K562 (cell line): ENCODE data around the gene NUP88. TPM values are rescaled to one million over a fixed set of nuclear protein-coding genes. Genes with fewer than 3 reads are reported as not detected.

Experiments used
- ELF4 ChIP-seq: fragments of 450-650 bp; formaldehyde crosslinking; IDR thresholded peaks from 2 replicates; pipeline ENCODE4 v1.4.0; 2022; ENCODE audit warnings: missing genetic modification characterization
- FOXK2 ChIP-seq, 2 experiments: fragments of 450-650 bp; IDR thresholded peaks in 1 of 2; conservative IDR thresholded peaks in 1 of 2; 2 replicates each; pipeline ENCODE4 v1.6.1; 2016; ENCODE audit warnings: low read depth in 2 of 2, mild to moderate bottlenecking in 1 of 2
- KLF13 ChIP-seq: fragments of 450-650 bp; IDR thresholded peaks from 2 replicates; pipeline ENCODE4 v1.6.1; 2016; ENCODE audit warnings: missing genetic modification characterization, low read depth, mild to moderate bottlenecking, missing compliant biosample characterization, moderate library complexity, borderline replicate concordance
- LCOR ChIP-seq: sonication (generic); formaldehyde crosslinking; IDR thresholded peaks from 2 replicates; pipeline ENCODE4 v1.8.0; 2022; ENCODE audit warnings: mild to moderate bottlenecking, missing genetic modification reagents
- MYC ChIP-seq, 2 experiments: fragments of 250-450 bp in 1 of 2; sonication (Bioruptor Pico) in 1 of 2; IDR thresholded peaks; 2 replicates each; pipeline versions ENCODE4 v1.5.1 to v1.6.1; 2012 to 2021; ENCODE audit warnings: low read depth in 2 of 2, borderline replicate concordance in 1 of 2, improper control_type of control experiment in 1 of 2, low read length in 1 of 2, mild to moderate bottlenecking in 1 of 2, moderate library complexity in 1 of 2
- POLR2A ChIP-seq: fragments of 450-650 bp; conservative IDR thresholded peaks from 2 replicates; pipeline ENCODE4 v1.6.1; 2016
- RBFOX2 ChIP-seq: fragments of 200-400 bp; formaldehyde crosslinking; IDR thresholded peaks from 2 replicates; pipeline ENCODE4 v1.6.1; 2017; ENCODE audit warnings: low read depth, mild to moderate bottlenecking, low read length, moderate library complexity
- RBM15 ChIP-seq: fragments of 200-400 bp; formaldehyde crosslinking; IDR thresholded peaks from 2 replicates; pipeline ENCODE4 v1.6.1; 2018; ENCODE audit warnings: mild to moderate bottlenecking, low read length, moderate library complexity; ENCODE audit not compliant: insufficient read depth
- polyA plus RNA-seq, 8 experiments: library from polyadenylated mRNA; depleted of rRNA in 4 of 8; stranded (reverse) in 5 of 8; unstranded in 3 of 8; fragments of >200 nt; fragmentation: Nextera tagmentation in 2 of 8; fragmentation: Illumina TruSeq in 1 of 8; extraction: Ambion mirVana in 2 of 8; extraction: Trizol in 1 of 8; gene quantifications; 2 replicates each; pipeline versions ENCODE4 v1.2.1 to v1.2.3, GENCODE V29; 2011 to 2014; ENCODE audit warnings: inconsistent platforms in 1 of 8, missing spikeins in 1 of 8
- total RNA-seq, 7 experiments: library from RNA; depleted of rRNA in 6 of 7; stranded (reverse); fragments of >200 nt in 6 of 7; fragmentation: Illumina TruSeq in 2 of 7; extraction: Trizol in 2 of 7; gene quantifications; 2 replicates each; pipeline versions ENCODE4 v1.2.1 to v1.2.3, GENCODE V29; 2011 to 2021; ENCODE audit warnings: low replicate concordance in 1 of 7
- TF ChIP-seq, protein P1 (sequence below): fragments of 450-650 bp; IDR thresholded peaks from 2 replicates; pipeline ENCODE4 v1.6.1; 2016; ENCODE audit warnings: mild to moderate bottlenecking, moderate library complexity
- TF ChIP-seq, protein P2 (sequence below), 2 experiments: fragments of 250-450 bp in 1 of 2; fragments of 450-650 bp in 1 of 2; sonication (Bioruptor Pico) in 1 of 2; IDR thresholded peaks; 2 replicates each; pipeline versions ENCODE4 v1.6.1 to v1.8.0; 2016 to 2021; ENCODE audit warnings: mild to moderate bottlenecking in 2 of 2, moderate library complexity in 2 of 2, missing compliant biosample characterization in 1 of 2, missing genetic modification characterization in 1 of 2

The NUP88 gene
- total and polyA plus RNA-seq, 9 of the 15 experiments (the other 6 are each of a cell fraction or from before 2014, with no cell fraction given) = 59.9 to 160 (median 119) TPM

DNA sequence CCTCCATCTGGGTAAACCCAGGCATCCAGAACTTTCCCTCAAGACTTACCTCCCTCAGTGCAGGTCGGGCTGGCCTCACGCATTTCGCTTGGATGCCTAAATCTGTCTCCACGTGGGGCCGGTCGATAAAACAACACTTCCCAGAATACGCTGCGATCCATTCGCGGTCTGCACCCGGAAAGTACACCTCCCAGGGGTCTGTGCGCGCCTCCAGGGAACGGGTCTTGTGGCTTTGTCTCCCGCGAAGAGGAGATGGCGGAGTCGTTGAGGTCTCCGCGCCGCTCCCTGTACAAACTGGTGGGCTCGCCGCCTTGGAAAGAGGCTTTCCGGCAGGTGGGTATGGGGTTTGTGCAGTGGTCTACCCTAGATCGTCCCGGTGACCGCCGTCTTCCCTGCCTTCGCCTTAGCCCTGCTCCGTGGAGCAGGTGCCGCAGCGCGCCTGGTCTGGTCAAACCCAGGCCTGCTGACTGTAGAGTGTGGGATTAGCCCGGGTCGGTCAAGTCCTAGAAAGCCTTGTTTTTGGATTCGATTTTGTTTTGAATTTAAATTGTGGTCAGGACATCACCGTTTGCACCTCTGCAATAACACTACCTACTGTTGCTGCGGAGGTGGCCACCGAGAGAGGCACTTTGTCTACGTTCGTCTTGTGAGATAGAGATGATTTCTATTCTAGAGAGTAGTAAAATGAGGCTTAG is 644 bp upstream of the NUP88 start, which contains the start of gene RPAIN (continued):
- TF ChIP-seq, protein P1, sequence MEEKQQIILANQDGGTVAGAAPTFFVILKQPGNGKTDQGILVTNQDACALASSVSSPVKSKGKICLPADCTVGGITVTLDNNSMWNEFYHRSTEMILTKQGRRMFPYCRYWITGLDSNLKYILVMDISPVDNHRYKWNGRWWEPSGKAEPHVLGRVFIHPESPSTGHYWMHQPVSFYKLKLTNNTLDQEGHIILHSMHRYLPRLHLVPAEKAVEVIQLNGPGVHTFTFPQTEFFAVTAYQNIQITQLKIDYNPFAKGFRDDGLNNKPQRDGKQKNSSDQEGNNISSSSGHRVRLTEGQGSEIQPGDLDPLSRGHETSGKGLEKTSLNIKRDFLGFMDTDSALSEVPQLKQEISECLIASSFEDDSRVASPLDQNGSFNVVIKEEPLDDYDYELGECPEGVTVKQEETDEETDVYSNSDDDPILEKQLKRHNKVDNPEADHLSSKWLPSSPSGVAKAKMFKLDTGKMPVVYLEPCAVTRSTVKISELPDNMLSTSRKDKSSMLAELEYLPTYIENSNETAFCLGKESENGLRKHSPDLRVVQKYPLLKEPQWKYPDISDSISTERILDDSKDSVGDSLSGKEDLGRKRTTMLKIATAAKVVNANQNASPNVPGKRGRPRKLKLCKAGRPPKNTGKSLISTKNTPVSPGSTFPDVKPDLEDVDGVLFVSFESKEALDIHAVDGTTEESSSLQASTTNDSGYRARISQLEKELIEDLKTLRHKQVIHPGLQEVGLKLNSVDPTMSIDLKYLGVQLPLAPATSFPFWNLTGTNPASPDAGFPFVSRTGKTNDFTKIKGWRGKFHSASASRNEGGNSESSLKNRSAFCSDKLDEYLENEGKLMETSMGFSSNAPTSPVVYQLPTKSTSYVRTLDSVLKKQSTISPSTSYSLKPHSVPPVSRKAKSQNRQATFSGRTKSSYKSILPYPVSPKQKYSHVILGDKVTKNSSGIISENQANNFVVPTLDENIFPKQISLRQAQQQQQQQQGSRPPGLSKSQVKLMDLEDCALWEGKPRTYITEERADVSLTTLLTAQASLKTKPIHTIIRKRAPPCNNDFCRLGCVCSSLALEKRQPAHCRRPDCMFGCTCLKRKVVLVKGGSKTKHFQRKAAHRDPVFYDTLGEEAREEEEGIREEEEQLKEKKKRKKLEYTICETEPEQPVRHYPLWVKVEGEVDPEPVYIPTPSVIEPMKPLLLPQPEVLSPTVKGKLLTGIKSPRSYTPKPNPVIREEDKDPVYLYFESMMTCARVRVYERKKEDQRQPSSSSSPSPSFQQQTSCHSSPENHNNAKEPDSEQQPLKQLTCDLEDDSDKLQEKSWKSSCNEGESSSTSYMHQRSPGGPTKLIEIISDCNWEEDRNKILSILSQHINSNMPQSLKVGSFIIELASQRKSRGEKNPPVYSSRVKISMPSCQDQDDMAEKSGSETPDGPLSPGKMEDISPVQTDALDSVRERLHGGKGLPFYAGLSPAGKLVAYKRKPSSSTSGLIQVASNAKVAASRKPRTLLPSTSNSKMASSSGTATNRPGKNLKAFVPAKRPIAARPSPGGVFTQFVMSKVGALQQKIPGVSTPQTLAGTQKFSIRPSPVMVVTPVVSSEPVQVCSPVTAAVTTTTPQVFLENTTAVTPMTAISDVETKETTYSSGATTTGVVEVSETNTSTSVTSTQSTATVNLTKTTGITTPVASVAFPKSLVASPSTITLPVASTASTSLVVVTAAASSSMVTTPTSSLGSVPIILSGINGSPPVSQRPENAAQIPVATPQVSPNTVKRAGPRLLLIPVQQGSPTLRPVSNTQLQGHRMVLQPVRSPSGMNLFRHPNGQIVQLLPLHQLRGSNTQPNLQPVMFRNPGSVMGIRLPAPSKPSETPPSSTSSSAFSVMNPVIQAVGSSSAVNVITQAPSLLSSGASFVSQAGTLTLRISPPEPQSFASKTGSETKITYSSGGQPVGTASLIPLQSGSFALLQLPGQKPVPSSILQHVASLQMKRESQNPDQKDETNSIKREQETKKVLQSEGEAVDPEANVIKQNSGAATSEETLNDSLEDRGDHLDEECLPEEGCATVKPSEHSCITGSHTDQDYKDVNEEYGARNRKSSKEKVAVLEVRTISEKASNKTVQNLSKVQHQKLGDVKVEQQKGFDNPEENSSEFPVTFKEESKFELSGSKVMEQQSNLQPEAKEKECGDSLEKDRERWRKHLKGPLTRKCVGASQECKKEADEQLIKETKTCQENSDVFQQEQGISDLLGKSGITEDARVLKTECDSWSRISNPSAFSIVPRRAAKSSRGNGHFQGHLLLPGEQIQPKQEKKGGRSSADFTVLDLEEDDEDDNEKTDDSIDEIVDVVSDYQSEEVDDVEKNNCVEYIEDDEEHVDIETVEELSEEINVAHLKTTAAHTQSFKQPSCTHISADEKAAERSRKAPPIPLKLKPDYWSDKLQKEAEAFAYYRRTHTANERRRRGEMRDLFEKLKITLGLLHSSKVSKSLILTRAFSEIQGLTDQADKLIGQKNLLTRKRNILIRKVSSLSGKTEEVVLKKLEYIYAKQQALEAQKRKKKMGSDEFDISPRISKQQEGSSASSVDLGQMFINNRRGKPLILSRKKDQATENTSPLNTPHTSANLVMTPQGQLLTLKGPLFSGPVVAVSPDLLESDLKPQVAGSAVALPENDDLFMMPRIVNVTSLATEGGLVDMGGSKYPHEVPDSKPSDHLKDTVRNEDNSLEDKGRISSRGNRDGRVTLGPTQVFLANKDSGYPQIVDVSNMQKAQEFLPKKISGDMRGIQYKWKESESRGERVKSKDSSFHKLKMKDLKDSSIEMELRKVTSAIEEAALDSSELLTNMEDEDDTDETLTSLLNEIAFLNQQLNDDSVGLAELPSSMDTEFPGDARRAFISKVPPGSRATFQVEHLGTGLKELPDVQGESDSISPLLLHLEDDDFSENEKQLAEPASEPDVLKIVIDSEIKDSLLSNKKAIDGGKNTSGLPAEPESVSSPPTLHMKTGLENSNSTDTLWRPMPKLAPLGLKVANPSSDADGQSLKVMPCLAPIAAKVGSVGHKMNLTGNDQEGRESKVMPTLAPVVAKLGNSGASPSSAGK = peak; percentile 62
- no peak for TF ChIP-seq RBM15
- TF ChIP-seq FOXK2 (conservative IDR thresholded peaks at IDR 0.05 in 1 of 2, IDR thresholded peaks at IDR 0.05 in 1 of 2; ENCODE audit: low read depth in 2 of 2) = peak; percentile 83 to 92
- peak; percentile 76 for TF ChIP-seq RBFOX2
- TF ChIP-seq ELF4 (CRISPR knock-in tag) = no peak
- TF ChIP-seq KLF13 (tag) = no peak
- 0 out of 2 replicates have a peak, but pooled peaks have one; percentile 42 for TF ChIP-seq LCOR (CRISPR knock-in tag)
- TF ChIP-seq MYC (IDR thresholded peaks at IDR 0.05; ENCODE audit: low read depth, low read length) = peak; percentile 92
- TF ChIP-seq MYC (CRISPR knock-in tag; IDR thresholded peaks at IDR 0.05; ENCODE audit: borderline replicate concordance, low read depth) = no peak
- TF ChIP-seq POLR2A = peak; percentile 67
- TF ChIP-seq, protein P2, sequence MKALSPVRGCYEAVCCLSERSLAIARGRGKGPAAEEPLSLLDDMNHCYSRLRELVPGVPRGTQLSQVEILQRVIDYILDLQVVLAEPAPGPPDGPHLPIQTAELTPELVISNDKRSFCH (CRISPR knock-in tag; IDR thresholded peaks at IDR 0.05) = no peak
- TF ChIP-seq, protein P2 (tag; IDR thresholded peaks at IDR 0.05) = no peak
